GM23248 (cell line): ENCODE results near the gene FARS2. TPM values are rescaled to one million over a fixed set of nuclear protein-coding genes. Genes with fewer than 3 reads are reported as not detected.

ENCODE experiments used
- DNase-seq: peaks from one replicate; pipeline ENCODE4 v3.0.0-alpha.2; 2015
- H2AFZ ChIP-seq: fragments of 200-600 bp; sonication (generic); 2 replicates; pipeline ENCODE4 v1.6.1; 2016; ENCODE audit warnings: antibody characterized with exemption
- H3F3A ChIP-seq: fragments of 200-600 bp; sonication (generic); 2 replicates; pipeline ENCODE4 v1.6.1; 2016; ENCODE audit warnings: mild to moderate bottlenecking, antibody characterized with exemption, mixed run types; ENCODE audit not compliant: insufficient read depth
- H3K27ac ChIP-seq: fragments of 200-600 bp; sonication (generic); 2 replicates; pipeline ENCODE4 v1.5.1; 2016; ENCODE audit warnings: mild to moderate bottlenecking
- H3K27me3 ChIP-seq: fragments of 200-600 bp; sonication (generic); replicated peaks from 2 replicates; pipeline ENCODE4 v1.6.1; 2016; ENCODE audit warnings: mild to moderate bottlenecking; ENCODE audit not compliant: insufficient read depth
- H3K36me3 ChIP-seq: fragments of 200-600 bp; sonication (generic); 2 replicates; pipeline ENCODE4 v1.6.1; 2016; ENCODE audit warnings: low read depth, mild to moderate bottlenecking
- H3K4me1 ChIP-seq: fragments of 200-600 bp; sonication (generic); 2 replicates; pipeline ENCODE4 v1.6.1; 2016; ENCODE audit warnings: mild to moderate bottlenecking; ENCODE audit not compliant: insufficient read depth
- H3K4me2 ChIP-seq: fragments of 200-600 bp; sonication (generic); one replicate; pipeline ENCODE4 v1.6.1; 2016; ENCODE audit warnings: mild to moderate bottlenecking; ENCODE audit not compliant: unreplicated experiment
- H3K4me3 ChIP-seq: fragments of 200-600 bp; sonication (generic); 2 replicates; pipeline ENCODE4 v1.5.1; 2016; ENCODE audit warnings: mild to moderate bottlenecking
- H3K79me2 ChIP-seq: fragments of 200-600 bp; sonication (generic); 2 replicates; pipeline ENCODE4 v1.6.1; 2016; ENCODE audit warnings: mild to moderate bottlenecking; ENCODE audit not compliant: insufficient read depth
- H3K9ac ChIP-seq: fragments of 200-600 bp; sonication (generic); 2 replicates; pipeline ENCODE4 v1.6.1; 2016; ENCODE audit warnings: mild to moderate bottlenecking
- H3K9me2 ChIP-seq: fragments of 200-600 bp; sonication (generic); 2 replicates; pipeline ENCODE4 v1.6.1; 2016; ENCODE audit warnings: mixed run types, mild to moderate bottlenecking, moderate library complexity; ENCODE audit not compliant: insufficient read depth
- H3K9me3 ChIP-seq: fragments of 200-600 bp; sonication (generic); one replicate; pipeline ENCODE4 v1.6.1; 2017; ENCODE audit warnings: low read depth
- H4K20me1 ChIP-seq: fragments of 200-600 bp; sonication (generic); 2 replicates; pipeline ENCODE4 v1.6.0; 2016; ENCODE audit not compliant: insufficient read depth
- EZH2 ChIP-seq: fragments of 200-600 bp; sonication (generic); IDR thresholded peaks from 2 replicates; pipeline ENCODE4 v1.6.1; 2018; ENCODE audit warnings: antibody characterized with exemption, mild to moderate bottlenecking; ENCODE audit not compliant: insufficient read depth, poor library complexity, severe bottlenecking
- EZH2phosphoT487 ChIP-seq: fragments of 200-600 bp; sonication (generic); IDR thresholded peaks from 2 replicates; pipeline ENCODE4 v1.6.1; 2018; ENCODE audit warnings: antibody characterized with exemption, moderate library complexity, mild to moderate bottlenecking, low read depth; ENCODE audit not compliant: insufficient read depth
- WGBS, 2 experiments: methylation state at CpG; one replicate each; pipeline ENCODE4 v1.1.6; 2015 to 2017; ENCODE audit warnings: low lambda C conversion rate in 2 of 2, low coverage in 1 of 2; ENCODE audit errors: missing lambda C conversion rate in 2 of 2; 5-methylcytosine and 5-hydroxymethylcytosine counted together
- in situ Hi-C: fragments of 300-500 bp; cut with MboI; formaldehyde crosslinking; loops from 2 replicates; pipeline ENCODE4 v1.15.0; 2020
- polyA plus RNA-seq: library from polyadenylated mRNA; unstranded; fragments of >200 nt; fragmentation: Nextera tagmentation; extraction: Ambion mirVana; gene quantifications from 2 replicates; pipeline ENCODE4 v1.2.1, GENCODE V29; 2016
- total RNA-seq: library from RNA; depleted of rRNA; stranded (reverse); fragments of >200 nt; shearing (Covaris generic); gene quantifications from 2 replicates; pipeline ENCODE4 v1.2.3, GENCODE V29; 2014

Gene FARS2
- total and polyA plus RNA-seq, 2 experiments from 2014 or later, result 15.1 to 16.5 TPM

DNA sequence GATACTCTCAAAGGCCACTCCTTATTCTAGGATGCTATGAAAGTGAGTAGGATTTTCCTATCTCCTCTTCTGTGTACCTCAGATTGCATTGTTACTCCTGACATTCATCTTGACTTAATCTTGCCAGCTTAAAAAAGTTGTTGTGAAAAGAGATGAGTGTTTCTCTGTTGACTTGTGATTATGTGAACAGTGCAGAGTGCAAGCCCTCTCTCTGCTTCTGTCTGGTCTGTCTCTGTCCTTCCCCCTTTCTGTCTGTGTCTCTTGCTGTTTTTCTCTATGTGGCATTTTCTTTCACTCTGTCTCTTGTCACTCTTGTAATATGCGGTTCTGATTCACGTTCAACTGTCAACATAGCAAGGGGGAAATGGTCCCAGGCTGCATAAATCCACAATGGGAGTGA lies 306.6 kb downstream of the FARS2 start:
- Histone ChIP-seq H4K20me1 (no peaks in the 10 kb centered on the region), H2AFZ (no peak overlapping the region), H3F3A (no peaks in the 10 kb centered on the region), H3K4me1 (no peaks in the 10 kb centered on the region; the same call in 1 of the 2 replicates), H3K4me3 (no peak overlapping the region), H3K9me2 (no peaks in the 10 kb centered on the region), H3K4me2 (no peak overlapping the region), H3K9ac (no peak overlapping the region), H3K36me3 (no peaks in the 10 kb centered on the region), H3K9me3 (no peaks in the 10 kb centered on the region), H3K27me3 (no peaks in the 10 kb centered on the region), H3K27ac (no peak overlapping the region), H3K79me2 (no peaks in the 10 kb centered on the region; the same call in 1 of the 2 replicates)
- 96 to 98% methylated on average over 2 of the region's 2 CpGs for WGBS, 2 experiments
- in situ Hi-C loops, result no loop called here
- TF ChIP-seq EZH2 (no peak), EZH2phosphoT487 (no peak)
- DNase-seq, result no peak

DNA sequence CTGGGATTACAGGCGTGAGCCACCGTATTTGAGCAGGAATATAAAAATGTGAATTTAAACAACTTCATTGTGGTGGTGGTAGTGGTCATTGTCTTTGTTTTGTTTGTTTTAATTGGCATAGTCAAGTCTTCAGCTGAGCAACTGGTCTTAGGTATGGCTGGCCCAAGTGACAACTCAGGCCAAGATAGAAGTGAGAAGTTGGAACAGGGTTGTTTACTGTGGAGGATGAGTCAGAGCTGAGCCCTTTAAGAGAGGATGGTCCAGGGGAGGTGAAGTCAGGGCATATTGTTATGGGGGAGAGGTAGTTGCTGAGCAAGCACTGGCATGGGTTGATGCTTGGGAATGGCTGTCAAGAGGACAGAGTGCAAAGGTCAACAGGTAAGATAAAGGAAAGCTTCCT lies 308.2 kb downstream of the FARS2 start:
- 100% methylated on average over 2 of the region's 2 CpGs for WGBS, 2 experiments
- Histone ChIP-seq H3K4me1 (no peaks in the 10 kb centered on the region; the same call in 1 of the 2 replicates), H3K9me2 (no peaks in the 10 kb centered on the region), H3K4me2 (no peak overlapping the region), H3K27me3 (no peaks in the 10 kb centered on the region), H2AFZ (no peak overlapping the region), H3K27ac (no peak overlapping the region), H3K79me2 (no peaks in the 10 kb centered on the region; the same call in 1 of the 2 replicates), H3K4me3 (no peak overlapping the region), H3K36me3 (no peaks in the 10 kb centered on the region), H4K20me1 (no peaks in the 10 kb centered on the region), H3K9me3 (no peaks in the 10 kb centered on the region), H3K9ac (no peak overlapping the region), H3F3A (no peaks in the 10 kb centered on the region)
- in situ Hi-C loops, result no loop called here
- DNase-seq, result peak; percentile 19
- TF ChIP-seq EZH2 (no peak), EZH2phosphoT487 (no peak)

DNA sequence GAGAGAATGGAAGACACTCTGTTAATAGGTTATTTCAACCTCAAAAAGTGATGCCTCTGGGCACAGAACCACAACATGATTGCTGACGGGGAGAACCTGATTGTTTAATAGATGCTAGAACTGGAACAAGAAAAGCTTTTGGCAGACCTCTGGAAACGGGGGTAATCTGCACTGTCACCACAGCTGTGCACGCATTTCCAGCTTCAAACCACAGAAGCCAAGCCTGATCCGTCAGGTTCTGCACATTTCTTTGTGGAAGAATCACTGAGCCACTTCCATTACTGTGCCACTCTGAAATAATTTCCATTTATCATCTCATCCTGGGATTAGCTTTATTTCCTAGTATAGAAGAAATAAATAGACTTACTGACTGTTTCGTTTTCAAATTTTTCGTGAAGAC lies 309.3 kb downstream of the FARS2 start:
- in situ Hi-C loops, result no loop called here
- H3K36me3 ChIP-seq, result no peaks in the 10 kb centered on the region
- H3K79me2 ChIP-seq, result no peaks in the 10 kb centered on the region; the same call in 1 of the 2 replicates
- no peak overlapping the region for H3K27ac ChIP-seq
- no peak overlapping the region for H3K4me2 ChIP-seq
- H3F3A ChIP-seq, result no peaks in the 10 kb centered on the region
- WGBS, 2 experiments, result 78 to 83% methylated on average over 6 of the region's 6 CpGs
- no peaks in the 10 kb centered on the region for H4K20me1 ChIP-seq
- H3K27me3 ChIP-seq, result no peaks in the 10 kb centered on the region
- no peak overlapping the region for H3K9ac ChIP-seq
- no peaks in the 10 kb centered on the region for H3K9me2 ChIP-seq
- H2AFZ ChIP-seq, result no peak overlapping the region
- TF ChIP-seq EZH2phosphoT487 (no peak), EZH2 (no peak)
- DNase-seq, result no peak
- no peak overlapping the region for H3K4me3 ChIP-seq
- no peaks in the 10 kb centered on the region for H3K9me3 ChIP-seq
- H3K4me1 ChIP-seq, result no peaks in the 10 kb centered on the region

DNA sequence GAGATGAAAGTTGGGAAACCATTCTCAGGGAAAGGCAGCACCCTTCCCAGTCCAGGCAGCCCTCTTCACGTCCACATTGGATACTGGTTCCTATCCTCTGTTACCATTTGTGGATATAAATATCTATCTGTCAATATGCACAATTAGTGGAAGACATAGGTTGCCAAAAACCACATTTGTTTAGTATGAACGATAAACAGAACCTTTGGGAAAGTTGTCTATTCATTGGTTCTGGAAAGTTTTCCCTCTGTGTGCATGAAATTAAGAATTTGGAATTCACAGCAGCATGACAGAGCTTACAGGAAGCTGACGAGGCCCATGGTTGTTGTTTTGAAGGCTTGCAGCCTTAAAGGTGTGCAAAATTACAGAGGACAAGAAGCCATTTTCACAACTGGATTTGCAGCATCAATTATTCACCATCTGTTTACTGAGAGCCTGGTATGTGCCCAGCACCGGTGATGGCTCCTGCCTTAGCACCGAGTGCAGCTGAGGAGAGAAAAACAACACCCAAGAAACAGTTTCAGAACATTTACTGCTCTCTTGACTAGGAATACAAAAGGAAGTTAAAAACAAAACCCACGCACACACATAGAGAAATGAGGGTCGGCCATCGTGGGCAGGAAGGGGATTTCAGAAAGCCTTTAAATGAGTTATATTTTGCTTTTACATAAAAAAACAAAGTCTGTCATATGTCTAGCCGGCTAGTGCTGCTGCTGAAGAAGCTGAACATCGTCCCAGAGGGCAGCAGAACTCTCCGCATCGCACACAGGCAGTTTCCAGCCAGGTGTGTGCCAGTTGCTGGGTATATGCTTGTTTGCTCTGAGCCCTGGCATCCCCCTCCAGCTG lies 319.6 kb downstream of the FARS2 start:
- H3K27me3 ChIP-seq, result no peaks in the 10 kb centered on the region
- H3F3A ChIP-seq, result no peaks in the 10 kb centered on the region
- H3K9me3 ChIP-seq, result no peaks in the 10 kb centered on the region
- H3K36me3 ChIP-seq, result no peaks in the 10 kb centered on the region
- H3K9me2 ChIP-seq, result no peaks in the 10 kb centered on the region
- no peak for DNase-seq
- H4K20me1 ChIP-seq, result no peaks in the 10 kb centered on the region
- H3K4me2 ChIP-seq, result no peak overlapping the region
- no peak overlapping the region for H3K27ac ChIP-seq
- peaks cover 9% of the 10 kb centered on the region for H3K4me1 ChIP-seq
- no peaks in the 10 kb centered on the region for H3K79me2 ChIP-seq
- H3K9ac ChIP-seq, result no peak overlapping the region
- no peak overlapping the region for H3K4me3 ChIP-seq
- WGBS, 2 experiments, result 86 to 91% methylated on average over 12 of the region's 12 CpGs
- no peak overlapping the region for H2AFZ ChIP-seq
- TF ChIP-seq EZH2phosphoT487, result no peak
- no peak for TF ChIP-seq EZH2
- in situ Hi-C loops, result no loop called here
